Smooth muscle cell of the brain vasculature (primary cell): Measurements from ENCODE around the gene RPS6KA2.

Source experiments
- DNase-seq: peaks from one replicate; pipeline ENCODE4 v3.0.0-alpha.2; 2012; ENCODE audit warnings: low read depth, low spot score

Gene RPS6KA2

GRCh38 chr6:166627033-166627874, at the start of gene RPS6KA2:
Gene RPS6KA2, minus strand, starts transcription at chr6:166627251. Its CDS starts 232 bp downstream, at chr6:166627019.
- peak; percentile 98 for DNase-seq

GRCh38 chr6:166676270-166676860, 49.3 kb upstream of the RPS6KA2 start:
- no peak for DNase-seq

GRCh38 chr6:166675736-166676135, 48.7 kb upstream of the RPS6KA2 start:
- no peak for DNase-seq

- DNase-seq, result no peak
Observed at GRCh38 chr6:166673309-166673708, 46.3 kb upstream of the RPS6KA2 start.

GRCh38 chr6:166672624-166673206, 45.7 kb upstream of the RPS6KA2 start:
- DNase-seq, result no peak

GRCh38 chr6:166672146-166672545, 45.1 kb upstream of the RPS6KA2 start:
- no peak for DNase-seq

GRCh38 chr6:166671434-166672081, 44.5 kb upstream of the RPS6KA2 start:
- no peak for DNase-seq

- DNase-seq, result no peak
Observed at GRCh38 chr6:166670894-166671293, 43.8 kb upstream of the RPS6KA2 start.

- no peak for DNase-seq
Observed at GRCh38 chr6:166670013-166670412, 43.0 kb upstream of the RPS6KA2 start.

- DNase-seq, result no peak
Observed at GRCh38 chr6:166667796-166668610, 41.0 kb upstream of the RPS6KA2 start.

- no peak for DNase-seq
Observed at GRCh38 chr6:166664135-166664534, 37.1 kb upstream of the RPS6KA2 start.

GRCh38 chr6:166663568-166663967, 36.5 kb upstream of the RPS6KA2 start:
- DNase-seq, result no peak

- DNase-seq, result no peak
Observed at GRCh38 chr6:166662690-166663089, 35.6 kb upstream of the RPS6KA2 start.

- DNase-seq, result no peak
Observed at GRCh38 chr6:166661327-166662085, 34.5 kb upstream of the RPS6KA2 start.

- no peak for DNase-seq
Observed at GRCh38 chr6:166660157-166660688, 33.2 kb upstream of the RPS6KA2 start.

- no peak for DNase-seq
Observed at GRCh38 chr6:166659581-166659980, 32.5 kb upstream of the RPS6KA2 start.

GRCh38 chr6:166658792-166659150, 31.7 kb upstream of the RPS6KA2 start:
- DNase-seq, result no peak

GRCh38 chr6:166658115-166658791, 31.2 kb upstream of the RPS6KA2 start:
- DNase-seq, result no peak

- DNase-seq, result no peak
Observed at GRCh38 chr6:166657531-166657930, 30.5 kb upstream of the RPS6KA2 start.
